ENCODE results near the gene TMEM123. TPM values are rescaled to one million over a fixed set of nuclear protein-coding genes. Genes with fewer than 3 reads are reported as not detected.
A peak's percentile ranks its signal among the peaks of the same experiment; 100 is the strongest.

Gene TMEM123
- total and polyA plus RNA-seq, 2 of the 13 experiments (the other 11 are each of a cell fraction or from before 2014, with no cell fraction given) = 365 to 2,761 TPM

DNA sequence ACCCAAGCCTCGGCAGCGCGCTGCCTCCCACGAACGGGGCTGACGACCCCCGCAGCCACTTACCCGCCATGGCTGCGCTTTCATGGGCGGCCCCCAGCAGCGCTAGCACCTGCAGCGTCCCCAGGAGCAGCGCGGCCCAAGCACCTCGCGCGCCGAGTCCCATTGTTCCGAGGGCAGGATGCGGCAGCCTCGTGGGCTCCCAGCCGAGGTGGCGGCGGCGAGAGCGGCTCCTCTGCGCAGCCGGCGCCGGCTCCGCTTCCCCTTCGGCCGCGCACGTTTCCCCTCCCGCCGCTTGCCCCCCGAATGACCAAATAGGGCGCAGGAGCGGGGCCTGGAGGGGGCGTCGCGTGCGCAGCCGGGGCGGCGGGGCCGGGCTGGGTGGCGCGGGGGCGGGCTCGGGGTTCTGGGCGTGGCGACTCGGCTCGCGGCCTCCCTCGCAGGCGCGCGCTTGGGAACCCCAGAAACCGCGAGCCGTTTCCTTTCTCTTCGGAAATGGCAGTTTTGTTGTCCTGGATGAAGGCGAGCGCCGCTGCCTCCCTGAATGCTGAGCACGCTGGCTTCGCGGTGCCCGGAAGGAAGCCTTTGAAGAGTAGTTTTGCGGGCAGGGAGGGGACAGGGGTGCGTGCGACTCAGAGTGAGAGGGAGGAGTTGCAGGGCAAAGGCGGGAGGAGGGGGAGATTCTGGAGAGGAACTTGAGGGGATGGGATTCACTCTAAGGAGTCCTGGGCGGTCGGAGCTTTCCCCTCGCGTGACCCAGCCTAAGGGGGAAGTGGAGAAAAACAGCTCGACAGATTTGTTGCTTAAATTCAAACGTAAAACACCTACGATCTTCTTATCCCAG, at the start of gene TMEM123 (continued):
- TF ChIP-seq, protein P1, sequence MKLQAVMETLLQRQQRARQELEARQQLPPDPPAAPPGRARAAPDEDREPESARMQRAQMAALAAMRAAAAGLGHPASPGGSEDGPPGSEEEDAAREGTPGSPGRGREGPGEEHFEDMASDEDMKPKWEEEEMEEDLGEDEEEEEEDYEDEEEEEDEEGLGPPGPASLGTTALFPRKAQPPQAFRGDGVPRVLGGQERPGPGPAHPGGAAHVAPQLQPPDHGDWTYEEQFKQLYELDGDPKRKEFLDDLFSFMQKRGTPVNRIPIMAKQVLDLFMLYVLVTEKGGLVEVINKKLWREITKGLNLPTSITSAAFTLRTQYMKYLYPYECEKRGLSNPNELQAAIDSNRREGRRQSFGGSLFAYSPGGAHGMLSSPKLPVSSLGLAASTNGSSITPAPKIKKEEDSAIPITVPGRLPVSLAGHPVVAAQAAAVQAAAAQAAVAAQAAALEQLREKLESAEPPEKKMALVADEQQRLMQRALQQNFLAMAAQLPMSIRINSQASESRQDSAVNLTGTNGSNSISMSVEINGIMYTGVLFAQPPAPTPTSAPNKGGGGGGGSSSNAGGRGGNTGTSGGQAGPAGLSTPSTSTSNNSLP (IDR thresholded peaks at IDR 0.05; ENCODE audit: low read depth, low read length) = no peak
- TF ChIP-seq KAT8 (CRISPR knock-in tag; IDR thresholded peaks at IDR 0.05) (peak; percentile 6; the same call in 1 of the 2 replicates), PTBP1 (IDR thresholded peaks at IDR 0.05; ENCODE audit: low read depth, low read length, poor library complexity, severe bottlenecking) (no peak), ZFY (CRISPR knock-in tag; IDR thresholded peaks at IDR 0.05) (peak; percentile 23; the same call in 1 of the 2 replicates), RBFOX2 (IDR thresholded peaks at IDR 0.05; ENCODE audit: low read depth, low read length) (peak; percentile 92), POLR2AphosphoS5 (IDR thresholded peaks at IDR 0.05; ENCODE audit: low read depth, low read length) (peak; percentile 78), ZFP36L1 (CRISPR knock-in tag; IDR thresholded peaks at IDR 0.05) (peak; percentile 60; the same call in 1 of the 2 replicates), IRX3 (CRISPR knock-in tag; IDR thresholded peaks at IDR 0.05; ENCODE audit: borderline replicate concordance, low read depth) (peak; percentile 70; the same call in 1 of the 2 replicates), ISL2 (CRISPR knock-in tag; IDR thresholded peaks at IDR 0.05) (peak; percentile 21), ZNF234 (CRISPR knock-in tag; conservative IDR thresholded peaks at IDR 0.05) (peak; percentile 80), HOXA5 (CRISPR knock-in tag; IDR thresholded peaks at IDR 0.05) (no peak), ZNF614 (CRISPR knock-in tag; IDR thresholded peaks at IDR 0.05; ENCODE audit: borderline replicate concordance) (0 out of 2 replicates have a peak, but pooled peaks have one; percentile 34), ZMYM4 (CRISPR knock-in tag; IDR thresholded peaks at IDR 0.05) (peak; percentile 31; the same call in 1 of the 2 replicates), EZH2 (conservative IDR thresholded peaks at IDR 0.05; ENCODE audit: low read depth, low read length) (no peak)
- TF ChIP-seq, protein P2, sequence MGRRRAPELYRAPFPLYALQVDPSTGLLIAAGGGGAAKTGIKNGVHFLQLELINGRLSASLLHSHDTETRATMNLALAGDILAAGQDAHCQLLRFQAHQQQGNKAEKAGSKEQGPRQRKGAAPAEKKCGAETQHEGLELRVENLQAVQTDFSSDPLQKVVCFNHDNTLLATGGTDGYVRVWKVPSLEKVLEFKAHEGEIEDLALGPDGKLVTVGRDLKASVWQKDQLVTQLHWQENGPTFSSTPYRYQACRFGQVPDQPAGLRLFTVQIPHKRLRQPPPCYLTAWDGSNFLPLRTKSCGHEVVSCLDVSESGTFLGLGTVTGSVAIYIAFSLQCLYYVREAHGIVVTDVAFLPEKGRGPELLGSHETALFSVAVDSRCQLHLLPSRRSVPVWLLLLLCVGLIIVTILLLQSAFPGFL (CRISPR knock-in tag; IDR thresholded peaks at IDR 0.05) = no peak
- TF ChIP-seq, protein P3, sequence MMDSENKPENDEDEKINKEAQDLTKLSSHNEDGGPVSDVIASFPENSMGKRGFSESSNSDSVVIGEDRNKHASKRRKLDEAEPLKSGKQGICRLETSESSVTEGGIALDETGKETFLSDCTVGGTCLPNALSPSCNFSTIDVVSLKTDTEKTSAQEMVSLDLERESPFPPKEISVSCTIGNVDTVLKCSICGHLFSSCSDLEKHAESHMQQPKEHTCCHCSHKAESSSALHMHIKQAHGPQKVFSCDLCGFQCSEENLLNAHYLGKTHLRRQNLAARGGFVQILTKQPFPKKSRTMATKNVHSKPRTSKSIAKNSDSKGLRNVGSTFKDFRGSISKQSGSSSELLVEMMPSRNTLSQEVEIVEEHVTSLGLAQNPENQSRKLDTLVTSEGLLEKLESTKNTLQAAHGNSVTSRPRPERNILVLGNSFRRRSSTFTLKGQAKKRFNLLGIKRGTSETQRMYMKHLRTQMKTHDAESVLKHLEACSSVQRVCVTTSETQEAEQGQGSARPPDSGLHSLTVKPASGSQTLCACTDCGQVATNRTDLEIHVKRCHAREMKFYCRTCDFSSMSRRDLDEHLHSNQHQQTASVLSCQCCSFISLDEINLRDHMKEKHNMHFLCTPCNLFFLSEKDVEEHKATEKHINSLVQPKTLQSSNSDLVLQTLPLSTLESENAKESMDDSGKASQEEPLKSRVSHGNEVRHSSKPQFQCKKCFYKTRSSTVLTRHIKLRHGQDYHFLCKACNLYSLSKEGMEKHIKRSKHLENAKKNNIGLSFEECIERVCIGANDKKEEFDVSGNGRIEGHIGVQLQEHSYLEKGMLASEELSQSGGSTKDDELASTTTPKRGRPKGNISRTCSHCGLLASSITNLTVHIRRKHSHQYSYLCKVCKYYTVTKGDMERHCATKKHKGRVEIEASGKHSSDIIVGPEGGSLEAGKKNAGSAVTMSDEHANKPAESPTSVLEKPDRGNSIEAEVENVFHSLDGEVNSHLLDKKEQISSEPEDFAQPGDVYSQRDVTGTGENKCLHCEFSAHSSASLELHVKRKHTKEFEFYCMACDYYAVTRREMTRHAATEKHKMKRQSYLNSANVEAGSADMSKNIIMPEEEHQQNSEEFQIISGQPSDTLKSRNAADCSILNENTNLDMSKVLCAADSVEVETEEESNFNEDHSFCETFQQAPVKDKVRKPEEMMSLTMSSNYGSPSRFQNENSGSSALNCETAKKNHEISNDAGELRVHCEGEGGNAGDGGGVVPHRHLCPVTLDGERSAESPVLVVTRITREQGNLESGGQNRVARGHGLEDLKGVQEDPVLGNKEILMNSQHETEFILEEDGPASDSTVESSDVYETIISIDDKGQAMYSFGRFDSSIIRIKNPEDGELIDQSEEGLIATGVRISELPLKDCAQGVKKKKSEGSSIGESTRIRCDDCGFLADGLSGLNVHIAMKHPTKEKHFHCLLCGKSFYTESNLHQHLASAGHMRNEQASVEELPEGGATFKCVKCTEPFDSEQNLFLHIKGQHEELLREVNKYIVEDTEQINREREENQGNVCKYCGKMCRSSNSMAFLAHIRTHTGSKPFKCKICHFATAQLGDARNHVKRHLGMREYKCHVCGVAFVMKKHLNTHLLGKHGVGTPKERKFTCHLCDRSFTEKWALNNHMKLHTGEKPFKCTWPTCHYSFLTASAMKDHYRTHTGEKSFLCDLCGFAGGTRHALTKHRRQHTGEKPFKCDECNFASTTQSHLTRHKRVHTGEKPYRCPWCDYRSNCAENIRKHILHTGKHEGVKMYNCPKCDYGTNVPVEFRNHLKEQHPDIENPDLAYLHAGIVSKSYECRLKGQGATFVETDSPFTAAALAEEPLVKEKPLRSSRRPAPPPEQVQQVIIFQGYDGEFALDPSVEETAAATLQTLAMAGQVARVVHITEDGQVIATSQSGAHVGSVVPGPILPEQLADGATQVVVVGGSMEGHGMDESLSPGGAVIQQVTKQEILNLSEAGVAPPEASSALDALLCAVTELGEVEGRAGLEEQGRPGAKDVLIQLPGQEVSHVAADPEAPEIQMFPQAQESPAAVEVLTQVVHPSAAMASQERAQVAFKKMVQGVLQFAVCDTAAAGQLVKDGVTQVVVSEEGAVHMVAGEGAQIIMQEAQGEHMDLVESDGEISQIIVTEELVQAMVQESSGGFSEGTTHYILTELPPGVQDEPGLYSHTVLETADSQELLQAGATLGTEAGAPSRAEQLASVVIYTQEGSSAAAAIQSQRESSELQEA (CRISPR knock-in tag; IDR thresholded peaks at IDR 0.05; ENCODE audit: not compliant biosample characterization) = peak; percentile 65
- TF ChIP-seq, protein P4, sequence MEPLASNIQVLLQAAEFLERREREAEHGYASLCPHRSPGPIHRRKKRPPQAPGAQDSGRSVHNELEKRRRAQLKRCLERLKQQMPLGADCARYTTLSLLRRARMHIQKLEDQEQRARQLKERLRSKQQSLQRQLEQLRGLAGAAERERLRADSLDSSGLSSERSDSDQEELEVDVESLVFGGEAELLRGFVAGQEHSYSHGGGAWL (CRISPR knock-in tag; IDR thresholded peaks at IDR 0.05) = peak; percentile 81

Data from HepG2 (cell line).